GM10248 (cell line): Measurements from ENCODE around the gene GNB1L.
A peak's percentile ranks its signal among the peaks of the same experiment; 100 is the strongest.

Source experiments
- CTCF ChIA-PET: fragments of 300-600 bp; sonication (Branson Sonifier 250); formaldehyde crosslinking; extraction: SDS; loops from one replicate; lab custom pipeline; 2021; ENCODE audit warnings: antibody characterized with exemption; lab: Yijun Ruan, JAX
- POLR2A ChIA-PET: fragments of 350-650 bp; sonication (Branson Sonifier 250); formaldehyde crosslinking; extraction: SDS; loops from one replicate; lab custom pipeline; 2020; ENCODE audit warnings: antibody characterized with exemption; lab: Yijun Ruan, JAX
- DNase-seq: peaks from one replicate; pipeline ENCODE4 v3.0.0; 2012; ENCODE audit errors: extremely low spot score
- TF ChIP-seq, protein P1 (sequence below): IDR thresholded peaks from 2 replicates; pipeline ENCODE4 v1.5.1; 2012; ENCODE audit warnings: mild to moderate bottlenecking, low read depth; ENCODE audit errors: extremely low read depth, missing control alignments, control extremely low read depth

Gene GNB1L

DNA sequence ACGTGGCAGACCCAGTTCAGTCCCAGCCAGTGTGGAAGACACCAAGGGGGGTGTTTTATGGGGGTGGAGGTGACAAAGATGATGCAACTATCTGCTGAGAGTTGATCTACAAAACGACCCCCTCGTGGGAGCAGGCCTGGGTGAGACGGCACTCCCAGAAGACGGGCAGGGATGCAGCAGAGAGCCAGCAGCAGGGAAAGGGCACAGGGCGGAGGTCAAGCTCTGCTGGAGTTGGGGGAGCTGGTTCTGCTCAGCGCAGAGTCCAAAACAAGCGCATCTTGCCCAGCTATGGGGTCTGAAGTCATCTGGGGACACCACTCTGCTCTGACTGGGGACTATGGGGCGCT lies 3.9 kb downstream of the GNB1L start:
- ChIA-PET POLR2A (no interaction called here), CTCF (interaction anchor here (0.9 to 2.0 kb wide), 4 partner anchors 11 to 120 kb away, joined by 3 to 8 read pairs (median 4); no protein-coding TSS in a partner anchor)
- TF ChIP-seq, protein P1, sequence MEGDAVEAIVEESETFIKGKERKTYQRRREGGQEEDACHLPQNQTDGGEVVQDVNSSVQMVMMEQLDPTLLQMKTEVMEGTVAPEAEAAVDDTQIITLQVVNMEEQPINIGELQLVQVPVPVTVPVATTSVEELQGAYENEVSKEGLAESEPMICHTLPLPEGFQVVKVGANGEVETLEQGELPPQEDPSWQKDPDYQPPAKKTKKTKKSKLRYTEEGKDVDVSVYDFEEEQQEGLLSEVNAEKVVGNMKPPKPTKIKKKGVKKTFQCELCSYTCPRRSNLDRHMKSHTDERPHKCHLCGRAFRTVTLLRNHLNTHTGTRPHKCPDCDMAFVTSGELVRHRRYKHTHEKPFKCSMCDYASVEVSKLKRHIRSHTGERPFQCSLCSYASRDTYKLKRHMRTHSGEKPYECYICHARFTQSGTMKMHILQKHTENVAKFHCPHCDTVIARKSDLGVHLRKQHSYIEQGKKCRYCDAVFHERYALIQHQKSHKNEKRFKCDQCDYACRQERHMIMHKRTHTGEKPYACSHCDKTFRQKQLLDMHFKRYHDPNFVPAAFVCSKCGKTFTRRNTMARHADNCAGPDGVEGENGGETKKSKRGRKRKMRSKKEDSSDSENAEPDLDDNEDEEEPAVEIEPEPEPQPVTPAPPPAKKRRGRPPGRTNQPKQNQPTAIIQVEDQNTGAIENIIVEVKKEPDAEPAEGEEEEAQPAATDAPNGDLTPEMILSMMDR: no peak
- no peak for DNase-seq

DNA sequence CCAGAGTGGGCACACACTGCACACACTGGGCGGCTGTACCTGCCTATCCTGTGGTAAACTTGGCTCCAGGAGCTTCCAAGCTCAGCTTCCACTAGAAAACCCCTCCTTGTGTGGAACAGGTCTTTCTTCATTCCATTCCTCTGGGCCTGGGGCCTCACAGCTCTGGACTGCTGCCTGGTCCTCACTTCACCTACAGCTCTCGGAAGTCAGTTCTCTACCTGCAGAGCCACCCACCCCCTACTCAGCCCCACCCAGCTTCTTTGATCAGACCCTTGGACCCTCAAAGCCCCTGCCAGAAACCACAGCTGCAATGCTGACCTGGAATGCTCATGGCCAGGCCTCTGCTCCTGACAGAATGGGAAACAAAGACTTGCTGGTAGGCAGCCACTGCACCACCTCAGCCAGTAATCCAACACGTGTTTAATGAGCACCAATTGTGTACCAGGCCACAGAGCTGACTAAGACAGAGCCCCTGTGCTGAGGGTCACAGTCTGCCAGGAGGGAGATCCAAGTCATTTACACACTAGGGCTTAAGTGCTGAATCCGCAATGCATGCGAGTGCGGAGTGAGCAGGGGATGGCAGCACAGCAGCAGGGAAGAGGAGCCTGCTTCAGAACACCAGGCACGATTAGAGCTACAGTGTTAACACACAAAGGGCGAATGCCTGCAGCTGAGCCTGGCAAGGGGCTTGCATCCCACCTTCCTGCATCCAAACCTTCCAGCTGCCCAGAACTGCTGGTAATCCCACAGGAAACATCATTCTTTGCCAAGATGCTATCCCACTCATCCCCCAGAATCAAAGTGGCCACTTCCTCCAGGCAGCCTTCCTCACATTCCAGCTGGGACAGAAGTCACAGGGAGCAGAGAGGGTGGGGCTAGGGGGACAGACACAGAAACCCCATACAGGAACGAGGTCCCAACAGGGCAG lies 4.6 kb downstream of the GNB1L start:
- POLR2A ChIA-PET: no interaction called here
- CTCF ChIA-PET: interaction anchor here (0.9 to 2.0 kb wide), 2 partner anchors 18 to 120 kb away, joined by 3 to 8 read pairs; no protein-coding TSS in a partner anchor
- no peak for DNase-seq
- TF ChIP-seq, protein P1: no peak

DNA sequence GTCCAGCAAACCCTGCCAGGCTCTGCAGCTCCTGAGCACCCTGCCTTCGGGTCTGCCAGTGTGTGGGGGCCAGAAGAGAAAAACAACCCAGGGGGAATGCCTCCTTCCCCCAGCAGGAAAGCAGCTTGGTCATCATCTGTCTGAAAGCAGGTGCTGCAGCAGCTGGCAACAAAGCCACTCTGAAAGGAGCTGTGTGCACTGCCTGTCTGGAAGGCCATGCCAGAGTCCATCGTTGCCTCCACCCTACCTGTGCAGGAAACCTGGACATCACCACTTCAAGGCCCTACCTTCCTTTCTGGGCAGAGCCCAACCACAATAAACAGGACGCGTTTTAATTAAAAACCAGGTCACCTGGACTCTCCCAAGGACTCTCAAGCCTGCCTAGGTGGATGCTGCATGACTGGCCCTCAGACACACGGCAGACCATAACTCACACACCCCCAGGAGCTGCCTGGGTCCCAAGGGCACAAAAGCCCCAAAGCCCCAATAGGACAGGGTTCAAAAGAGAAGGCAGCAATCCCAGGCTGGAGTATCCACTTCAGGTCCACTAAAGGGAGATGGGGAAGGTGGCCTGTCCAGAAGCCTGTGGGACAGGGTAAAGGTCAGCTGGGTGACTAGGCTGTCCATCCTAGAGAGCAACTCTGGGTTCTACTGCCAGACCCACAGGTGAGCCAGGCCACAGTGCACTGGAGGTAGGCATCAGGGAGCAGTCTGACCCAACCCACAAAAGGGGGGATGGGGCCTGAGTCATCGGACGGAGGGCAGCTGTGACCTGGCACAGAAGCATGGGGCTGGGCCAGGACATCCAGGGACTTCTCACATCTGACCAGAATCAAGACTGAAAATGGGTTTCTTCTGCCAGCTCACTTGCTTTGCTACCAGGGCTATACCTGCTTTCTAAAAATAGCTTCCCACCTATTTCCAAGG lies 6.1 kb downstream of the GNB1L start:
- ChIA-PET CTCF (interaction anchor here (1.0 kb wide), 1 partner anchor 11 kb away, joined by 4 read pairs; no protein-coding TSS in a partner anchor), POLR2A (no interaction called here)
- TF ChIP-seq, protein P1: no peak
- peak; percentile 7 for DNase-seq

DNA sequence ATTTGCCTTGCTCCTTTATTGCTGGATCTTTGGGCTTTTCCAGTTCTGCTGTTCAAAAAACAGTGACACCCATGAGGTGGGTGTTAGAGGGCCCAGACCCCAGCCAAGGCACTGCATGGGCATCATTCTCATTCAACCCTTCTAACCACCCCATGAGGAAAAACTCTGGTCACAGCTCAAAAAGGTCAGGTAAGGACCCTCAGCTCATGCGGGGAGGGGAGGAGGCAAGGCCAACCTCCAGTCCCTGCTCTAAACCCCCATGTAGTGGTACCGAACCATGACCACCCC lies 7.4 kb downstream of the GNB1L start:
- ChIA-PET CTCF (no interaction called here), POLR2A (no interaction called here)
- TF ChIP-seq, protein P1: no peak
- DNase-seq: no peak

DNA sequence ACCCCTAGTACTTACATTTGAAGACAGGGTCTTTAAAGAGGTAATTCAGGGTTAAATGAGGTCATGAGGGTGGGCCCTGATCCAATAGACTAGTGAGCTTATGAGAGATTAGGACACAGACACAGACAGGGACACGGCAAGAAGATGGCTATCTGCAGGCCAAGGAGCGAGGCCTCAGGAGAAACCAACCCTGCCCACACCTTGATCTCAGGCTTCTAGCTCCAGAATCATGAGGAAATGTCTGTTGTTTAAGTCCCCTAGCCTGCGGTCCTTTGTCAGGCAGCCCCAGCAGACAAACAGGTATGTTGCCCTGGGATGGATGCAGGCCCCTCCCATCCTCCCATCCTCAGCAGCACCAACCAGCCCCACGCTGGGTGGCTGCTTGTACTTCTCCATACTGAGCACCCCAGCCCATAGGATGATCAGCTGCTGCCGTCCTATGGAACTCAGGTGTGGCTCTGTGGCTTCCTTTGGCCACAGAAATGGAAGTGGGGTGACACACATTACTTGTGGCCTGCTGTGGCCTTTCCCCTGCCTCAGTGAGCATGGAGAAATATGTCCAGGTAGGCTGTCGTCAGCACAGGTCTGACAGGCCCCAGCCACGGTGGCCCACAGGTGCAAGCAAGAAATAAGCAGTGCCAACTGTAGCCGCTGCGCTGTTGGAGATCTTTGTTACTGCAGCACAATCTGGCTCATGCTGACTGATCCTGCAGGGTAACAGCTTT lies 7.9 kb downstream of the GNB1L start:
- TF ChIP-seq, protein P1: no peak
- ChIA-PET CTCF (no interaction called here), POLR2A (no interaction called here)
- DNase-seq: no peak

DNA sequence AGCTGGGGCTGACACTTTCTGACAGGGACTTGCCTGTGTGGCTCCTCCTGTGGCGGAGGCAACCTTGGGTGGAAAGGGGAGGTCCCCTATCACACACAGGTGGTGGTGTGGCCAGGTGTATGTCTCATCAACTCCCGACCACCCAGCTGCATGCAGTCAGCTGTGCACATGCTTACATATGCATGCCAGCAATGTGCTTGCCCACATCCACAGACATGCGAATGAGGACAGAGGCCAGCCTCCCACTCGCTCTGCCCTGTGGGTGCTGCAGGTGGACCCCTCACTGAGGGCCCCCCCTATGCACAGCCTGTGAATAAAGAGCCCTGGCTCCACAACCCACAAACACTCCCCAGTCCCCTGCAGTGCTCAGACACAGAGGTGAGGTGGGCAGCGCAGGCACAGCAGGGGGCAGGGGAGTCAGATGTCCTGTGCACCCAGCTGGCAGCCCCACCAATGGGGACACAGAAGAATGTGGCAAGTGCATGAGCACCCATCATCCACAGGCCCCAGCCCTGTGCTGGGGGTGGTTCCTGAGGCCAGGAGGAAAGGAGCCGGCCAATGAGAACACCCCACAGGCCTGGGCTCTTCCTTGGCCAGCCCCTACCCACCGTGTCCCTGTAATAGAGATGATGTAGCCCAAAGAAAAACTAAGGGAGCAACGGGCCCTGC lies 9.5 kb downstream of the GNB1L start:
- CTCF ChIA-PET: interaction anchor here (0.9 kb wide), 1 partner anchor 20 kb away, joined by 4 read pairs; no protein-coding TSS in a partner anchor
- DNase-seq: no peak

More for the DNA sequence above, 9.5 kb downstream of the GNB1L start:
- TF ChIP-seq, protein P1: no peak
- POLR2A ChIA-PET: no interaction called here
